ENCODE results near the gene CNTRL.

DNA sequence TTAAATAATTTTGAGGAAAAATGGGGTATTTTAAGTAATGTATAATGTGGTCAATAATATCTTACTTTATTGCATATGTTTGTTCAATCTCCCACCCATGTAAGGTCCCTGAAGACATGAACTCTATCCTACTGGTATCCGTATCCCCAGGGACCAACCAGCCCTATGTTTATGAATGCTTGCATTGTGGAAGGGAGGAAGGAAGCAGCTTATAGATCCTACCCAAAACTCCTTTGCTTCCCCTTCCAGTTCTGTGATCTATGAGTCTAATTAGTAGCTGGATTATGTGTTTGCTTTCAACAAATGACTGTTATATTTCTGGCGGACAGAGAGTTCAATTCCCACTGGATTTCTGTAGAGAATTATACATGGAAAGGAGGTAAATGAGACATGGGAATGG is 45.6 kb downstream of the CNTRL start:
- TF ChIP-seq, protein P1, sequence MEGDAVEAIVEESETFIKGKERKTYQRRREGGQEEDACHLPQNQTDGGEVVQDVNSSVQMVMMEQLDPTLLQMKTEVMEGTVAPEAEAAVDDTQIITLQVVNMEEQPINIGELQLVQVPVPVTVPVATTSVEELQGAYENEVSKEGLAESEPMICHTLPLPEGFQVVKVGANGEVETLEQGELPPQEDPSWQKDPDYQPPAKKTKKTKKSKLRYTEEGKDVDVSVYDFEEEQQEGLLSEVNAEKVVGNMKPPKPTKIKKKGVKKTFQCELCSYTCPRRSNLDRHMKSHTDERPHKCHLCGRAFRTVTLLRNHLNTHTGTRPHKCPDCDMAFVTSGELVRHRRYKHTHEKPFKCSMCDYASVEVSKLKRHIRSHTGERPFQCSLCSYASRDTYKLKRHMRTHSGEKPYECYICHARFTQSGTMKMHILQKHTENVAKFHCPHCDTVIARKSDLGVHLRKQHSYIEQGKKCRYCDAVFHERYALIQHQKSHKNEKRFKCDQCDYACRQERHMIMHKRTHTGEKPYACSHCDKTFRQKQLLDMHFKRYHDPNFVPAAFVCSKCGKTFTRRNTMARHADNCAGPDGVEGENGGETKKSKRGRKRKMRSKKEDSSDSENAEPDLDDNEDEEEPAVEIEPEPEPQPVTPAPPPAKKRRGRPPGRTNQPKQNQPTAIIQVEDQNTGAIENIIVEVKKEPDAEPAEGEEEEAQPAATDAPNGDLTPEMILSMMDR (IDR thresholded peaks at IDR 0.05): no peak
- TF ChIP-seq POLR2A (IDR thresholded peaks at IDR 0.05): no peak

All from thyroid gland (tissue), 4 donors.